ENCODE results near the gene RRP9. TPM values are rescaled to one million over a fixed set of nuclear protein-coding genes. Genes with fewer than 3 reads are reported as not detected.

Gene RRP9
- total and polyA plus RNA-seq, 10 of the 15 experiments (the other 5 are each of a cell fraction or from before 2014, with no cell fraction given): 4.7 to 91.5 (median 41.7) TPM

GRCh38 chr3:51931756-51932155 is 9.9 kb downstream of the RRP9 start:
- Histone ChIP-seq H3K9ac (ENCODE audit: control insufficient read depth, insufficient read depth, low read length) (no peak overlapping the region), H3K4me2 (ENCODE audit: control insufficient read depth, insufficient read depth) (no peak overlapping the region), H3K4me1 (ENCODE audit: control insufficient read depth, insufficient read depth, low read length) (no peaks in the 10 kb centered on the region), H4K20me1 (ENCODE audit: control insufficient read depth, insufficient read depth) (no peaks in the 10 kb centered on the region), H2AFZ (ENCODE audit: control insufficient read depth, low read depth, low read length) (no peak overlapping the region), H3K4me3 (no peak overlapping the region), H3K27ac (ENCODE audit: control insufficient read depth, insufficient read depth) (no peak overlapping the region), H3K36me3 (ENCODE audit: control insufficient read depth in 2 of 2, insufficient read depth in 2 of 2, low read length in 1 of 2) (peaks cover 6 to 26% of the 10 kb centered on the region in 2 experiments), H3K27me3 (replicated peaks in 1 of 2; ENCODE audit: control insufficient read depth in 2 of 2, insufficient read depth in 2 of 2, low read length in 1 of 2) (no peaks in the 10 kb centered on the region), H3K9me3 (replicated peaks; ENCODE audit: control insufficient read depth, insufficient read depth, low read length) (no peaks in the 10 kb centered on the region), H3K79me2 (ENCODE audit: control insufficient read depth, insufficient read depth, low read length) (no peaks in the 10 kb centered on the region)
- DNase-seq (ENCODE audit: low read depth, low spot score) (no peak), ATAC-seq (no peak), FAIRE-seq (no peak)
- TF ChIP-seq REST (IDR thresholded peaks at IDR 0.05; ENCODE audit: low read depth, low read length) (no peak), CBX3 (IDR thresholded peaks at IDR 0.05; ENCODE audit: borderline replicate concordance, low read depth) (no peak)
- BruUV-seq (replicated peaks): no TSS peak
- CTCF ChIA-PET: no interaction called here
- POLR2A ChIA-PET: no interaction called here
- WGBS (ENCODE audit: insufficient coverage, insufficient replicate concordance, low lambda C conversion rate, missing lambda C conversion rate): over 99% methylated on average over 6 of the region's 6 CpGs
- RAD21 ChIA-PET (ENCODE audit: unreplicated experiment): no interaction called here
- SMC1A ChIA-PET (ENCODE audit: uncharacterized antibody, unreplicated experiment): no interaction called here
- in situ Hi-C loops (cut with MboI) (no loop called here), intact Hi-C loops (cut with micrococcal nuclease; ENCODE audit: unreplicated experiment) (no loop called here)

DNA sequence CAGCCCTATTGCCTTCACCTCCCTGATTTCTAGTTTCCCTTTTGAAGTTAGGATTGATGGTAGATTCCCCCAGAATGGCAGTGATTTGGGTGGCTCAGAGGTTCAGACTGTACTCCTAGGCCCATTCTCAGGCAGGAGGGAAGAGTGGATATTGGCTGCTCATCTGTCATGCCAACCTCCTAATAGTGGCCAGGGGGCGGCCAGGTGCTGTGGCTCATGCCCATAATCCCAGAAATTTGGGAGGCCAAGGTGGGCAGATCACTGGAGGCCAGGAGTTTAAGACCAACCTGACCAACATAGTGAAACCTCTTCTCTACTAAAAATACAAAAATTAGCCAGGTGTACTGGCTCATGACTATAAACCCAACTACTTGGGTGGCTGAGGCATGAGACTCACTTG is 11.3 kb downstream of the RRP9 start:
- no peak overlapping the region for H2AFZ ChIP-seq (ENCODE audit: control insufficient read depth, low read depth, low read length)
- H3K4me3 ChIP-seq: no peak overlapping the region
- no peak for DNase-seq (ENCODE audit: low read depth, low spot score)
- intact Hi-C loops (cut with micrococcal nuclease; ENCODE audit: unreplicated experiment) (no loop called here), in situ Hi-C loops (cut with MboI) (no loop called here)
- ATAC-seq: no peak
- no peak overlapping the region for H3K27ac ChIP-seq (ENCODE audit: control insufficient read depth, insufficient read depth)
- no peaks in the 10 kb centered on the region for H4K20me1 ChIP-seq (ENCODE audit: control insufficient read depth, insufficient read depth)
- ChIA-PET SMC1A (ENCODE audit: uncharacterized antibody, unreplicated experiment) (no interaction called here), RAD21 (ENCODE audit: unreplicated experiment) (no interaction called here), CTCF (interaction anchor here (0.6 kb wide), 1 partner anchor 272 kb away, joined by 3 read pairs; no protein-coding TSS in a partner anchor), POLR2A (no interaction called here)
- H3K4me1 ChIP-seq (ENCODE audit: control insufficient read depth, insufficient read depth, low read length): no peaks in the 10 kb centered on the region
- no TSS peak for BruUV-seq (replicated peaks)
- no peaks in the 10 kb centered on the region for H3K9me3 ChIP-seq (replicated peaks; ENCODE audit: control insufficient read depth, insufficient read depth, low read length)
- H3K9ac ChIP-seq (ENCODE audit: control insufficient read depth, insufficient read depth, low read length): no peak overlapping the region
- WGBS (ENCODE audit: insufficient coverage, insufficient replicate concordance, low lambda C conversion rate, missing lambda C conversion rate): 80% methylated on average over 1 of the region's 1 CpG
- no peaks in the 10 kb centered on the region for H3K79me2 ChIP-seq (ENCODE audit: control insufficient read depth, insufficient read depth, low read length)
- no peaks in the 10 kb centered on the region for H3K27me3 ChIP-seq (replicated peaks in 1 of 2; ENCODE audit: control insufficient read depth in 2 of 2, insufficient read depth in 2 of 2, low read length in 1 of 2)
- no peak for FAIRE-seq
- H3K4me2 ChIP-seq (ENCODE audit: control insufficient read depth, insufficient read depth): no peak overlapping the region
- no peak for TF ChIP-seq NBN (IDR thresholded peaks at IDR 0.05)
- peaks cover 6 to 22% of the 10 kb centered on the region in 2 experiments for H3K36me3 ChIP-seq (ENCODE audit: control insufficient read depth in 2 of 2, insufficient read depth in 2 of 2, low read length in 1 of 2)
